Osteocyte (in vitro differentiated cells): ENCODE measurements around the gene KLK1. TPM values are rescaled to one million over a fixed set of nuclear protein-coding genes. Genes with fewer than 3 reads are reported as not detected.
"Not testable (repeated sequence)": the region's sequence is repeated elsewhere in the genome, so short reads cannot be mapped to it uniquely, and the experiment has no call there.

Experiments
- DNase-seq: peaks from one replicate; pipeline ENCODE4 v3.0.0; 2021; ENCODE audit warnings: mixed read lengths; ENCODE audit not compliant: unreplicated experiment; ENCODE audit errors: extremely low spot score
- H3K27ac Mint-ChIP-seq: one replicate; pipeline ENCODE4 v1.8.0; 2021; ENCODE audit warnings: mild to moderate bottlenecking, mixed read lengths; ENCODE audit not compliant: unreplicated experiment
- H3K27me3 Mint-ChIP-seq: one replicate; pipeline ENCODE4 v1.8.0; 2021; ENCODE audit warnings: mixed read lengths; ENCODE audit not compliant: unreplicated experiment
- H3K36me3 Mint-ChIP-seq: one replicate; pipeline ENCODE4 v1.8.0; 2021; ENCODE audit warnings: mixed read lengths; ENCODE audit not compliant: unreplicated experiment
- H3K4me1 Mint-ChIP-seq: one replicate; pipeline ENCODE4 v1.8.0; 2021; ENCODE audit warnings: mixed read lengths; ENCODE audit not compliant: unreplicated experiment
- H3K4me3 Mint-ChIP-seq: one replicate; pipeline ENCODE4 v1.8.0; 2021; ENCODE audit warnings: mild to moderate bottlenecking, moderate library complexity, mixed read lengths; ENCODE audit not compliant: unreplicated experiment
- H3K9me3 Mint-ChIP-seq: one replicate; pipeline ENCODE4 v1.8.0; 2021; ENCODE audit warnings: mixed read lengths; ENCODE audit not compliant: unreplicated experiment
- total RNA-seq: library from RNA; stranded (reverse); gene quantifications from 2 replicates; pipeline ENCODE4 v1.2.1, GENCODE V29; 2021
- TF ChIP-seq, protein P1 (sequence below): fragments of 200-600 bp; sonication (generic); IDR thresholded peaks from 2 replicates; pipeline ENCODE4 v1.5.0; 2021; ENCODE audit warnings: antibody characterized with exemption, mild to moderate bottlenecking, moderate library complexity

Gene KLK1
- total RNA-seq, 1 donor from 2014 or later: not detected

DNA sequence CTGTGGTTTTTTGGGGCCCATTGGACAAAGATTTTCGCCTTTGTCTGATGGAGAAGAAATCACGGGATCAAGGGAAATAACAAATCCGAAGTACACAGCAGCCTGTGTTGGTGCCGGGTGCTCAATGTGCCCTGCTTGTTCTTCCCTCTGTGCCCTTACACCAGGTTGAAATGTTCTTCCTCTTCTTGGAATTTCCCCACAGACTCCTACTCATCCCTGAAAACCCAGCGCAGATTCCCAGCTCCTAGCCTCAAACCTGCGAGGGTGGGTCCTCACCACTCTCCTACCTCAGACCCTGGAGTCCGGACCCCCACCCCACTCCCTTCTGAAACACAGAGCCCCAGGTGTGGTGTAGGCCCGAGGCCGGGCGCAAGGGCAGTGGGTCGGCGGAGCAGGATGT, 38.3 kb downstream of the KLK1 start:
- Mint-ChIP-seq H3K36me3 (no peaks in the 10 kb centered on the region), H3K9me3 (no peaks in the 10 kb centered on the region), H3K27ac (no peak overlapping the region), H3K4me1 (peaks cover 10% of the 10 kb centered on the region), H3K27me3 (peaks cover 15% of the 10 kb centered on the region), H3K4me3 (no peak overlapping the region)
- TF ChIP-seq, protein P1, sequence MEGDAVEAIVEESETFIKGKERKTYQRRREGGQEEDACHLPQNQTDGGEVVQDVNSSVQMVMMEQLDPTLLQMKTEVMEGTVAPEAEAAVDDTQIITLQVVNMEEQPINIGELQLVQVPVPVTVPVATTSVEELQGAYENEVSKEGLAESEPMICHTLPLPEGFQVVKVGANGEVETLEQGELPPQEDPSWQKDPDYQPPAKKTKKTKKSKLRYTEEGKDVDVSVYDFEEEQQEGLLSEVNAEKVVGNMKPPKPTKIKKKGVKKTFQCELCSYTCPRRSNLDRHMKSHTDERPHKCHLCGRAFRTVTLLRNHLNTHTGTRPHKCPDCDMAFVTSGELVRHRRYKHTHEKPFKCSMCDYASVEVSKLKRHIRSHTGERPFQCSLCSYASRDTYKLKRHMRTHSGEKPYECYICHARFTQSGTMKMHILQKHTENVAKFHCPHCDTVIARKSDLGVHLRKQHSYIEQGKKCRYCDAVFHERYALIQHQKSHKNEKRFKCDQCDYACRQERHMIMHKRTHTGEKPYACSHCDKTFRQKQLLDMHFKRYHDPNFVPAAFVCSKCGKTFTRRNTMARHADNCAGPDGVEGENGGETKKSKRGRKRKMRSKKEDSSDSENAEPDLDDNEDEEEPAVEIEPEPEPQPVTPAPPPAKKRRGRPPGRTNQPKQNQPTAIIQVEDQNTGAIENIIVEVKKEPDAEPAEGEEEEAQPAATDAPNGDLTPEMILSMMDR: no peak
- DNase-seq: no peak

DNA sequence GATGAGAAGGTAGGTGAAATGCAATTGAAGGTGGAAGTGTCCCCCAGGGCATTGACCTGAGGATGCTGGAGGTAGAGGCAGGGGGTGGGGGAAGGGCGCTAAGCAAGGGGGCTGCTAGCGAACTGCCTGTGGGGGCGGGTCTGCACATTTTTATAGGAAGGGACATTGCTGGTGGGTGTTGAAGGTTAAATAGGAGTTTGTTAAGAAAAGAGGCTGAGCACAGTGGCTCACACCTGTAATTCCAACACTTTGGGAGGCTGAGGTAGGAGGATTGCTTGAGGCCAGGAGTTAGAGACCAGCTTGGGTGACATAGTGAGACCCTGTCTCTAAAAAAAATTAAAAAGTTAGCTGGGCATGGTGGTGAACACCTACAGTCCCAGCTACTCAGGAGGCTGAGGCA, 38.9 kb downstream of the KLK1 start:
- H3K36me3 Mint-ChIP-seq: no peaks in the 10 kb centered on the region
- peaks cover 10% of the 10 kb centered on the region for H3K4me1 Mint-ChIP-seq
- H3K4me3 Mint-ChIP-seq: no peak overlapping the region
- H3K27me3 Mint-ChIP-seq: peaks cover 21% of the 10 kb centered on the region
- DNase-seq: no peak
- TF ChIP-seq, protein P1: no peak
- H3K27ac Mint-ChIP-seq: no peak overlapping the region
- H3K9me3 Mint-ChIP-seq: no peaks in the 10 kb centered on the region

DNA sequence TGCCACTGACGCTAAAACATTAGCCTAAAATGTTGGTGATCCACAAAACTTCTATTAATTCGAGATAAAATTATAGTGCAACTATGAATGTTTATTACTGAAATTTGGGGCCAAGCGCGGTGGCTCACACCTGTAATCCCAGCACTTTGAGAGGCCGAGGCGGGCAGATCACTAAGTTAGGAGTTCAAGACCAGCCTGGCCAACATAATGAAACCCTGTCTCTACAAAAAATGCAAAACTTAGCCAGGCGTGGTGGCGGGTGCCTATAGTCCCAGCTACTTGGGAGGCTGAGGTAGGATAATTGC, 39.8 kb downstream of the KLK1 start:
- not testable (repeated sequence) for H3K27ac Mint-ChIP-seq, DNase-seq, H3K4me3 Mint-ChIP-seq, H3K36me3 Mint-ChIP-seq, H3K9me3 Mint-ChIP-seq
- peaks cover 30% of the 10 kb centered on the region for H3K27me3 Mint-ChIP-seq
- H3K4me1 Mint-ChIP-seq: peaks cover 10% of the 10 kb centered on the region

DNA sequence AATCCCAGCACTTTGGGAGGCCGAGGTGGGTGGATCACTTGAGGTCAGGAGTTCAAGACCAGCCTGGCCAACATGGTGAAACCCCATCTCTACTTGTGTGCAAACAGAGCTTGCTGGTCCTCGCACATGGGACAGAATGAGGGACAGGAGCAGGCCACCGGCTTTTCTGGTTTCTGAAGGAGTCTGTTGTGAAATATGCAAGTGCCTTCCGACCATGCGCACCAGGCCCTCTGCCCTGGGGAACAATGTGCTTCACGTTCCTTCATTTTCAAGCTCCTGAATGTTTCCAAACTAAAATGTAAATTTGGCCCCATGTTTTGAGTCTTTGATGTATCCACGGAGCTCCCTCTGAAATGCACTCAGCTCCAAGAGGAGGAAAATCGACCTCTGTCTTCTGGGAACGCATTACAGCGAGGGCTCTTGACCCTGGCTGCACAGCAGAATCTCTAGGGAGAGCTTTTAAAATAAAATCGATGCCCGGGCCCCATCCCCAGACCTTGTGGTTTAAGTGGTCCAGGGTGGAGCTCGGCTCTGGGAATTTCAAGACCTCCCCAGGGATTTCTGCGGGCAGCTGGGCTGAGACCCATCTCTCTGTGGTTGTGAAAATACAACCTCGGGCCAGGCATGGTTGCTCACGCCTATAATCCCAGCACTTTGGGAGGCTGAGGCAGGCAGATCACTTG, 42.7 kb downstream of the KLK1 start:
- TF ChIP-seq, protein P1: no peak
- Mint-ChIP-seq H3K4me1 (peaks cover 18% of the 10 kb centered on the region), H3K4me3 (no peak overlapping the region), H3K27me3 (peaks cover 47% of the 10 kb centered on the region), H3K36me3 (no peaks in the 10 kb centered on the region), H3K9me3 (no peaks in the 10 kb centered on the region), H3K27ac (no peak overlapping the region)
- DNase-seq: no peak

DNA sequence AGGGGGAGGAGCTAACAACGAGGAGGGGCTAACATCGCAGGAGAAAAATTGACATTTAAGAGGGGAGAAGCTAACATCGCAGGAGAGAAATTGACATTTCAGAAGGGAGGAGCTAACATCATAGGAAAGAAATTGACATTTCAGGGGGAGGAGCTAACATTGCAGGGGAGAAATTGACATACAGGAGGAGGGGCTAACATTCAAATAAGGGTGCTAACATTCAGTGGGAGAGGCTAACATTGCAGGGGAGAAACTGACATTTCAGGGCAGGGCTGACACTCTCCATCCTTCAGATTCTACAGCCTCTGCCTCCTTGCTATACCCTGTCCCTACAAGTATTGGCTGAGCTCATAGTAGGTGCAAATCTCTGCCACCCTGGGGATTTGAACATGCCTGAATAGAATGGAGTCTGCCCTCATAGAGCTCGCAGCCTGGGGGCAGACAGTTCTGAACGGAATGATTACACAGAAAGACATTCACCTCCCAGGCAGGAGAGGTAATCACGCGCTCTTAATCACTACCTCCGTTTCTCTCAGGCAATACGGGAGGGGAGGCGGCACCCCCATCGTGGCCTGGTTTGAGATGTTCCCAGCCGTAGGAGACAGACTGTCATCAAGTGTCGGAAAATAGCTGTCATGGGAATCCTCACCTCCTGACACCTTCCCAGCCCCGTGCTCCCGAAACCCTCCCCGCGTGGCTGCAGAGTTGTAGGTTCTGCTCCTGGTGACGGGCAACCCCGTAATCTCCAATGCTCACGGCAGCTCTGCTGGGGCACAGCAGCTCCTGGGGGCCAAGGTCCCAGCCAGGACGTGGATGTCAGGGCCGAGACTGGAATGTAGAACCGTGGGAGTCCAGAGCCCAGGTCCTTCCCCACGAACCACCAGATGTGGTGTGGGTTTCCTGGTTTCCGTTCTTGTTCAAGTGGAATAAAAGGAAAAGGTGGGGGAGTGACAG, 43.8 kb downstream of the KLK1 start:
- Mint-ChIP-seq H3K27me3 (peaks cover 47% of the 10 kb centered on the region), H3K36me3 (no peaks in the 10 kb centered on the region), H3K9me3 (no peaks in the 10 kb centered on the region), H3K4me1 (peaks cover 18% of the 10 kb centered on the region), H3K4me3 (no peak overlapping the region), H3K27ac (no peak overlapping the region)
- TF ChIP-seq, protein P1: no peak
- DNase-seq: no peak
